NOMO-1 treated with dmso at 0.1 percent for 144 hours (cell line): ENCODE measurements around the gene ART4.

Source experiments
- DNase-seq: peaks from one replicate; lab custom pipeline; 2025; ENCODE audit not compliant: unreplicated experiment; lab: John Stamatoyannopoulos, UW

ART4 gene

GRCh38 chr12:14852880-14853279 lies 9.6 kb upstream of the ART4 start:
- DNase-seq = no peak

- no peak for DNase-seq
Measured at GRCh38 chr12:14850929-14851663, 7.8 kb upstream of the ART4 start.

GRCh38 chr12:14849661-14850060 lies 6.3 kb upstream of the ART4 start:
- no peak for DNase-seq

GRCh38 chr12:14846876-14847580 lies 3.7 kb upstream of the ART4 start:
- no peak for DNase-seq

GRCh38 chr12:14846042-14846587 lies 2.8 kb upstream of the ART4 start:
- no peak for DNase-seq

GRCh38 chr12:14845350-14845750 lies 2.0 kb upstream of the ART4 start:
- no peak for DNase-seq

GRCh38 chr12:14844401-14844800 lies 1.1 kb upstream of the ART4 start:
- DNase-seq = no peak

- no peak for DNase-seq
Measured at GRCh38 chr12:14842315-14842714, 1.0 kb downstream of the ART4 start.

- no peak for DNase-seq
Measured at GRCh38 chr12:14841761-14842160, 1.6 kb downstream of the ART4 start.

GRCh38 chr12:14840616-14841015 lies 2.7 kb downstream of the ART4 start:
- DNase-seq = no peak

GRCh38 chr12:14839262-14839661 lies 4.1 kb downstream of the ART4 start:
- DNase-seq = no peak

GRCh38 chr12:14836336-14837210 lies 6.8 kb downstream of the ART4 start:
- DNase-seq = no peak

- DNase-seq = no peak
Measured at GRCh38 chr12:14834509-14834908, 8.8 kb downstream of the ART4 start.

GRCh38 chr12:14833952-14834351 lies 9.4 kb downstream of the ART4 start:
- no peak for DNase-seq

GRCh38 chr12:14833336-14833735 lies 10.0 kb downstream of the ART4 start:
- no peak for DNase-seq

- no peak for DNase-seq
Measured at GRCh38 chr12:14828892-14829291, 14.4 kb downstream of the ART4 start.

- DNase-seq = no peak
Measured at GRCh38 chr12:14827043-14827442, 16.3 kb downstream of the ART4 start.

- DNase-seq = no peak
Measured at GRCh38 chr12:14826491-14826890, 16.8 kb downstream of the ART4 start.

GRCh38 chr12:14825256-14825655 lies 18.1 kb downstream of the ART4 start:
- no peak for DNase-seq

GRCh38 chr12:14824012-14824634 lies 19.2 kb downstream of the ART4 start:
- no peak for DNase-seq

- no peak for DNase-seq
Measured at GRCh38 chr12:14814014-14814413, 29.3 kb downstream of the ART4 start, which contains the start of gene SMCO3. Gene SMCO3 (minus strand): TSS chr12:14814182. CDS start chr12:14806680, 7,502 bp downstream.
